SK-N-SH (cell line): Measurements from ENCODE around the gene TNFAIP8L3. TPM values are rescaled to one million over a fixed set of nuclear protein-coding genes. Genes with fewer than 3 reads are reported as not detected.

Experiments used
- CTCF ChIA-PET: fragments of 300-600, 350-600 bp; formaldehyde crosslinking; extraction: SDS; loops from one replicate; lab custom pipeline; 2021; lab: Yijun Ruan, JAX
- POLR2A ChIA-PET: fragments of 350-600 bp; sonication (Branson Sonifier 250); formaldehyde crosslinking; extraction: SDS; loops from one replicate; lab custom pipeline; 2020; ENCODE audit warnings: antibody characterized with exemption, inconsistent platforms; lab: Yijun Ruan, JAX
- DNase-seq: peaks from one replicate; pipeline ENCODE4 v3.0.0; 2012
- H2AFZ ChIP-seq: fragments of 200-600 bp; sonication (generic); 2 replicates; pipeline ENCODE4 v1.8.1; 2016; ENCODE audit warnings: antibody characterized with exemption, mild to moderate bottlenecking, low read depth
- H3F3A ChIP-seq: fragments of 200-600 bp; sonication (generic); replicated peaks from 2 replicates; pipeline ENCODE3; 2016; ENCODE audit warnings: antibody characterized with exemption, mild to moderate bottlenecking; ENCODE audit not compliant: insufficient read depth
- H3K27ac ChIP-seq, 2 experiments: fragments of 200-500 bp in 1 of 2; fragments of 200-600 bp in 1 of 2; sonication (Bioruptor generic) in 1 of 2; sonication (generic), shearing (Covaris generic) in 1 of 2; 2 replicates each; pipeline versions ENCODE4 v1.5.1 to v1.6.1; 2014 to 2016; ENCODE audit warnings: low read depth in 2 of 2, inconsistent platforms in 1 of 2, low read length in 1 of 2, mild to moderate bottlenecking in 1 of 2, mixed read lengths in 1 of 2
- H3K27me3 ChIP-seq: fragments of 200-600 bp; sonication (generic), shearing (Covaris generic); 2 replicates; pipeline ENCODE4 v1.6.1; 2016; ENCODE audit warnings: mixed run types; ENCODE audit not compliant: insufficient read depth
- H3K36me3 ChIP-seq, 2 experiments: fragments of 200-500 bp in 1 of 2; fragments of 200-600 bp in 1 of 2; sonication (Bioruptor generic) in 1 of 2; sonication (generic) in 1 of 2; replicated peaks in 1 of 2; 2 replicates each; pipeline versions ENCODE3 to v1.5.1; 2014 to 2016; ENCODE audit warnings: low read length in 1 of 2, mild to moderate bottlenecking in 1 of 2; ENCODE audit not compliant: insufficient read depth in 2 of 2, control insufficient read depth in 1 of 2
- H3K4me1 ChIP-seq, 2 experiments: fragments of 200-500 bp in 1 of 2; fragments of 200-600 bp in 1 of 2; sonication (Bioruptor generic) in 1 of 2; sonication (generic), shearing (Covaris generic) in 1 of 2; 2 replicates each; pipeline versions ENCODE4 v1.5.1 to v1.6.1; 2014 to 2016; ENCODE audit warnings: low read depth in 1 of 2, low read length in 1 of 2, mixed run types in 1 of 2; ENCODE audit not compliant: insufficient read depth in 2 of 2, control insufficient read depth in 1 of 2
- H3K4me2 ChIP-seq: fragments of 200-600 bp; sonication (generic), shearing (Covaris generic); 2 replicates; pipeline ENCODE4 v1.6.1; 2017; ENCODE audit warnings: mixed run types
- H3K4me3 ChIP-seq, 2 experiments: fragments of 200-500 bp in 1 of 2; fragments of 200-600 bp in 1 of 2; sonication (Bioruptor generic) in 1 of 2; sonication (generic), shearing (Covaris generic) in 1 of 2; 2 replicates each; pipeline versions ENCODE4 v1.5.1 to v1.8.1; 2014 to 2016; ENCODE audit warnings: low read depth in 2 of 2, inconsistent platforms in 1 of 2, low read length in 1 of 2, mild to moderate bottlenecking in 1 of 2, mixed read lengths in 1 of 2, moderate library complexity in 1 of 2
- H3K79me2 ChIP-seq: fragments of 200-600 bp; sonication (generic); 2 replicates; pipeline ENCODE4 v1.8.1; 2017; ENCODE audit warnings: mild to moderate bottlenecking; ENCODE audit not compliant: insufficient read depth
- H3K9ac ChIP-seq: fragments of 200-600 bp; sonication (generic); 2 replicates; pipeline ENCODE4 v1.6.1; 2017; ENCODE audit warnings: mixed run types
- H3K9me2 ChIP-seq: fragments of 200-600 bp; sonication (generic); 2 replicates; pipeline ENCODE4 v1.6.1; 2017; ENCODE audit warnings: mixed run types
- H3K9me3 ChIP-seq: fragments of 200-600 bp; sonication (generic); 2 replicates; pipeline ENCODE4 v1.6.1; 2017; ENCODE audit warnings: mixed run types, mild to moderate bottlenecking, moderate library complexity
- H4K20me1 ChIP-seq: fragments of 200-600 bp; sonication (generic); 2 replicates; pipeline ENCODE4 v1.6.1; 2017; ENCODE audit warnings: mild to moderate bottlenecking, mixed run types; ENCODE audit not compliant: insufficient read depth
- CHD2 ChIP-seq: fragments of 150-350 bp; IDR thresholded peaks from 2 replicates; pipeline ENCODE4 v1.6.1; 2018; ENCODE audit warnings: low read length; ENCODE audit not compliant: partially characterized antibody
- EP300 ChIP-seq, 2 experiments: IDR thresholded peaks; 2 replicates each; pipeline versions ENCODE4 v1.4.0 to v1.6.1; 2012; ENCODE audit warnings: borderline replicate concordance in 1 of 2, low read depth in 1 of 2, low read length in 1 of 2
- FOSL2 ChIP-seq: IDR thresholded peaks from 2 replicates; pipeline ENCODE4 v1.4.0; 2012; ENCODE audit warnings: low read depth, mild to moderate bottlenecking, moderate library complexity, borderline replicate concordance
- FOXJ3 ChIP-seq: sonication (generic); formaldehyde crosslinking; IDR thresholded peaks from 2 replicates; pipeline ENCODE4 v1.5.1; 2020; ENCODE audit warnings: mild to moderate bottlenecking, missing genetic modification reagents
- FOXM1 ChIP-seq: IDR thresholded peaks from 2 replicates; pipeline ENCODE4 v1.4.0; 2012; ENCODE audit warnings: low read depth, mild to moderate bottlenecking
- GABPA ChIP-seq: IDR thresholded peaks from 2 replicates; pipeline ENCODE4 v1.4.0; 2012; ENCODE audit warnings: low read depth, mild to moderate bottlenecking
- GATA2 ChIP-seq: sonication (generic); formaldehyde crosslinking; IDR thresholded peaks from 2 replicates; pipeline ENCODE4 v1.5.0; 2020; ENCODE audit warnings: mild to moderate bottlenecking, missing genetic modification reagents
- IRF3 ChIP-seq: fragments of 150-350 bp; IDR thresholded peaks from 2 replicates; pipeline ENCODE4 v1.6.1; 2016; ENCODE audit warnings: mild to moderate bottlenecking, low read depth, low read length
- JUND ChIP-seq: IDR thresholded peaks from 2 replicates; pipeline ENCODE4 v1.4.0; 2012
- MXI1 ChIP-seq: IDR thresholded peaks from 2 replicates; pipeline ENCODE4 v1.6.1; 2012; ENCODE audit warnings: mild to moderate bottlenecking, low read depth, low read length, improper control_type of control experiment
- NFIC ChIP-seq: IDR thresholded peaks from 2 replicates; pipeline ENCODE4 v1.4.0; 2012; ENCODE audit warnings: borderline replicate concordance
- PBX3 ChIP-seq: IDR thresholded peaks from 2 replicates; pipeline ENCODE4; 2012
- POLR2AphosphoS5 ChIP-seq: IDR thresholded peaks from 2 replicates; pipeline ENCODE4 v1.6.1; 2012; ENCODE audit warnings: low read depth, low read length
- SMC3 ChIP-seq: IDR thresholded peaks from 2 replicates; pipeline ENCODE4 v1.6.1; 2012; ENCODE audit warnings: low read depth, low read length, improper control_type of control experiment
- TCF12 ChIP-seq: IDR thresholded peaks from 2 replicates; pipeline ENCODE4 v1.4.0; 2012
- USF2 ChIP-seq: fragments of 150-350 bp; IDR thresholded peaks from 2 replicates; pipeline ENCODE4 v1.6.1; 2017; ENCODE audit warnings: antibody characterized with exemption, low read length, low read depth, borderline replicate concordance
- YY1 ChIP-seq: IDR thresholded peaks from 2 replicates; pipeline ENCODE4 v1.4.0; 2012; ENCODE audit warnings: low read depth, mild to moderate bottlenecking
- WGBS: methylation state at CpG from one replicate; pipeline ENCODE4 v1.1.6; 2017; ENCODE audit warnings: low lambda C conversion rate; 5-methylcytosine and 5-hydroxymethylcytosine counted together
- polyA plus RNA-seq, 3 experiments: library from polyadenylated mRNA; depleted of rRNA; stranded (reverse); fragments of >200 nt; gene quantifications; 2 replicates each; pipeline ENCODE4 v1.2.3, GENCODE V29; 2012

The TNFAIP8L3 gene
- polyA plus RNA-seq, 1 of the 3 experiments (the other 2 are of a cell fraction), result 0.08 TPM

- Histone ChIP-seq H3K36me3 (no peaks in the 10 kb centered on the region), H3K27ac (peak overlapping the region in 1 of 2 experiments; percentile 58; a peak in 2 of 4 replicates), H3K4me3 (no peak overlapping the region), H3K27me3 (no peaks in the 10 kb centered on the region), H3K4me2 (0 out of 2 replicates have a peak overlapping the region, but pooled peaks have one; percentile 6), H3K79me2 (no peaks in the 10 kb centered on the region), H3F3A (peaks cover 14% of the 10 kb centered on the region), H4K20me1 (no peaks in the 10 kb centered on the region), H3K9me3 (no peaks in the 10 kb centered on the region), H3K9ac (no peak overlapping the region), H3K4me1 (0 out of 4 replicates have a peak, but pooled peaks cover 0 to 7% of the 10 kb centered on the region in 2 experiments), H2AFZ (no peak overlapping the region), H3K9me2 (no peaks in the 10 kb centered on the region)
- TF ChIP-seq FOXM1, result 0 out of 2 replicates have a peak, but pooled peaks have one; percentile 28
- no peak for TF ChIP-seq GATA2 (CRISPR knock-in tag)
- TF ChIP-seq TCF12, result peak; percentile 88
- peak; percentile 77 for TF ChIP-seq JUND
- peak; percentile 92 for TF ChIP-seq PBX3
- TF ChIP-seq NFIC, result peak; percentile 75
- no peak for TF ChIP-seq YY1
- TF ChIP-seq POLR2AphosphoS5, result no peak
- no peak for TF ChIP-seq MXI1
- peak; percentile 40; the same call in 1 of the 2 replicates for TF ChIP-seq FOSL2
- TF ChIP-seq EP300 (IDR thresholded peaks at IDR 0.05; ENCODE audit: borderline replicate concordance in 1 of 2, low read depth in 1 of 2, low read length in 1 of 2), result peak in 1 of 2 experiments; percentile 53; a peak in 1 of 4 replicates
- no peak for TF ChIP-seq CHD2
- no peak for DNase-seq
- CTCF ChIA-PET, result interaction anchor here (2.0 kb wide), 1 partner anchor 30 kb away, joined by 5 read pairs; no protein-coding TSS in a partner anchor
- POLR2A ChIA-PET, result no interaction called here
- 6% methylated on average over 1 of the region's 1 CpG for WGBS
These were observed 8.6 kb upstream of the TNFAIP8L3 start for GRCh38 chr15:51103330-51103729.

GRCh38 chr15:51100785-51101489 is 6.2 kb upstream of the TNFAIP8L3 start:
- Histone ChIP-seq H3K4me2 (no peak overlapping the region), H3K4me1 (0 out of 4 replicates have a peak, but pooled peaks cover 0 to 9% of the 10 kb centered on the region in 2 experiments), H3K36me3 (no peaks in the 10 kb centered on the region), H3K9me3 (no peaks in the 10 kb centered on the region), H3K9ac (no peak overlapping the region), H2AFZ (no peak overlapping the region), H3F3A (peaks cover 26% of the 10 kb centered on the region), H3K4me3 (no peak overlapping the region), H3K9me2 (no peaks in the 10 kb centered on the region), H3K27me3 (no peaks in the 10 kb centered on the region), H3K27ac (no peak overlapping the region), H4K20me1 (no peaks in the 10 kb centered on the region), H3K79me2 (no peaks in the 10 kb centered on the region)
- ChIA-PET CTCF (interaction anchor here (1.5 kb wide), 1 partner anchor 62 kb away, joined by 4 read pairs; no protein-coding TSS in a partner anchor), POLR2A (no interaction called here)
- 55% methylated on average over 9 of the region's 9 CpGs for WGBS
- no peak for TF ChIP-seq USF2
- no peak for TF ChIP-seq GABPA
- TF ChIP-seq TCF12, result no peak
- TF ChIP-seq IRF3, result no peak
- TF ChIP-seq JUND, result no peak
- TF ChIP-seq SMC3, result no peak
- no peak for TF ChIP-seq MXI1
- TF ChIP-seq PBX3, result no peak
- no peak for TF ChIP-seq EP300 (IDR thresholded peaks at IDR 0.05; ENCODE audit: borderline replicate concordance in 1 of 2, low read depth in 1 of 2, low read length in 1 of 2)
- TF ChIP-seq FOXJ3, result no peak
- no peak for TF ChIP-seq CHD2
- no peak for DNase-seq
